ENCODE measurements around the gene SLITRK3. TPM values are rescaled to one million over a fixed set of nuclear protein-coding genes. Genes with fewer than 3 reads are reported as not detected.

The SLITRK3 gene
- total RNA-seq, 3 donors from 2014 or later (not counting 1 experiment from before 2014, with no cell fraction given) = not detected

DNA sequence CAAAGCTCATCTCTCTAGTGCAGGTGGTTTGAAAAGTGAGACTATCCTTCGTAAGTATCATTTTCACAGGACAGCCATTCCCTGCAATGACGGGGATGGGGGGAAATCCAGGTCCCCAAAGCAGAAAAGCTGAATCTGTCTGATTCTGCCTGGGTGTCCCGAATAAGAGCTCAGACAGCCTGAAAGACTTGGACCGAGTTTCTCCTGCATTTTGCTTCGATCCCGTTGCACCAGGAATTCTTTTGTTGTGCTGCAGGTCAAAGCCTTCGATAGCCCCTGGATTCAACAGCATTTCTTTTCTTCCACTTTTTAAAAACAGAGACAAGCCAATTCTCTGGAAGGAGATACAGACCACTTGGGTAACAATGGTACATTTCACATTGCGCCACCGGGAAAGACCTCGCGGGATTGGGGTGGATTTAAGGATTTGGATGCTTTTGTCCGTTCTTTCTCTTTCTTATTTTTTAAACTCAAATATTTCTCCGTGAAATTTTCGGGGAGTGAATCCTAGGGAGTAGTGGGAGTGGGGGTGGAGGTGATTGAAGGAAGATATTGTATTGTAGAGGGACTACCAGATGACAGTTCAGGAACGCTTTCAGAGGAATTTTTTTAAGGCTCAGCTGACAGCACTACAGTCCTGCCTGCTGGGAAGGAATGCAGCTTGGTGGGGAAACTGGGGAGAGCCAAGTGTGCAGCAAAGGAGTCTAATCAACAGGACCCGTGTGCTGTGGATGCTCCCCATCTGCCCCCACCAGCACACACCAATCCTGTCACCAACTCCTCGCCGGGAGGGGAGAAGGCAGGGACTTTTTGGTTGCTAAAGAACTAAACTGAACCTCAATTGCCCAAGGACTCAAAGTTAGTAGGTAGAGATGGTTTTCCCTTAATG is 2.6 kb downstream of the SLITRK3 start:
- H3K27ac Mint-ChIP-seq = no peak overlapping the region
- 9% methylated on average over 16 of the region's 18 CpGs for WGBS (ENCODE audit: insufficient coverage)
- DNase-seq (no peak), ATAC-seq (no peak)
- Histone ChIP-seq H3K27me3 (ENCODE audit: control insufficient read depth, insufficient read depth, low read length) (peaks cover 22% of the 10 kb centered on the region), H3K36me3 (ENCODE audit: control insufficient read depth, insufficient read depth, low read length) (no peaks in the 10 kb centered on the region), H3K9me3 (ENCODE audit: control insufficient read depth, insufficient read depth, low read length) (no peaks in the 10 kb centered on the region), H3K27ac (ENCODE audit: low read length) (no peak overlapping the region), H3K4me3 (ENCODE audit: low read length) (no peak overlapping the region), H3K4me1 (ENCODE audit: control insufficient read depth, insufficient read depth, low read length) (peaks cover 8% of the 10 kb centered on the region)
- intact Hi-C loops (cut with micrococcal nuclease) = no loop called here
- H3K27me3 Mint-ChIP-seq (ENCODE audit: low read depth in 2 of 2) = peaks cover 33% of the 10 kb centered on the region in 2 donors
- no peak overlapping the region for H3K4me3 Mint-ChIP-seq
- peaks cover 7% of the 10 kb centered on the region for H3K36me3 Mint-ChIP-seq
- H3K9me3 Mint-ChIP-seq = peaks cover 2 to 11% of the 10 kb centered on the region in 2 donors
- H3K4me1 Mint-ChIP-seq = peaks cover 4 to 5% of the 10 kb centered on the region in 2 donors
- no peak for TF ChIP-seq CTCF (IDR thresholded peaks at IDR 0.05)

- Histone ChIP-seq H3K27me3 (ENCODE audit: control insufficient read depth, insufficient read depth, low read length) (peaks cover 22% of the 10 kb centered on the region), H3K9me3 (ENCODE audit: control insufficient read depth, insufficient read depth, low read length) (no peaks in the 10 kb centered on the region), H3K4me3 (ENCODE audit: low read length) (no peak overlapping the region), H3K36me3 (ENCODE audit: control insufficient read depth, insufficient read depth, low read length) (no peaks in the 10 kb centered on the region), H3K4me1 (ENCODE audit: control insufficient read depth, insufficient read depth, low read length) (peaks cover 8% of the 10 kb centered on the region), H3K27ac (ENCODE audit: low read length) (no peak overlapping the region)
- peaks cover 33% of the 10 kb centered on the region in 2 donors for H3K27me3 Mint-ChIP-seq (ENCODE audit: low read depth in 2 of 2)
- ATAC-seq (no peak), DNase-seq (no peak)
- H3K27ac Mint-ChIP-seq = no peak overlapping the region
- peaks cover 2 to 11% of the 10 kb centered on the region in 2 donors for H3K9me3 Mint-ChIP-seq
- intact Hi-C loops (cut with micrococcal nuclease) = no loop called here
- H3K4me3 Mint-ChIP-seq = no peak overlapping the region
- no peak for TF ChIP-seq CTCF (IDR thresholded peaks at IDR 0.05)
- H3K36me3 Mint-ChIP-seq = peaks cover 7% of the 10 kb centered on the region
- H3K4me1 Mint-ChIP-seq = peaks cover 4 to 5% of the 10 kb centered on the region in 2 donors
- 9% methylated on average over 14 of the region's 14 CpGs for WGBS (ENCODE audit: insufficient coverage)
Measured at GRCh38 chr3:165192610-165193192, 3.5 kb downstream of the SLITRK3 start.

- Mint-ChIP-seq H3K9me3 (peaks cover 5 to 11% of the 10 kb centered on the region in 2 donors), H3K36me3 (peaks cover 7% of the 10 kb centered on the region)
Measured at GRCh38 chr3:165191491-165191890, 4.7 kb downstream of the SLITRK3 start.

More at GRCh38 chr3:165191491-165191890, 4.7 kb downstream of the SLITRK3 start:
- Histone ChIP-seq H3K27ac (ENCODE audit: low read length) (no peak overlapping the region), H3K9me3 (ENCODE audit: control insufficient read depth, insufficient read depth, low read length) (no peaks in the 10 kb centered on the region), H3K4me1 (ENCODE audit: control insufficient read depth, insufficient read depth, low read length) (peaks cover 5% of the 10 kb centered on the region), H3K4me3 (ENCODE audit: low read length) (no peak overlapping the region), H3K27me3 (ENCODE audit: control insufficient read depth, insufficient read depth, low read length) (peaks cover 15% of the 10 kb centered on the region), H3K36me3 (ENCODE audit: control insufficient read depth, insufficient read depth, low read length) (no peaks in the 10 kb centered on the region)
- DNase-seq (no peak), ATAC-seq (no peak)
- Mint-ChIP-seq H3K27me3 (ENCODE audit: low read depth in 2 of 2) (peaks cover 21 to 29% of the 10 kb centered on the region in 2 donors), H3K27ac (no peak overlapping the region), H3K4me1 (peaks cover 4 to 5% of the 10 kb centered on the region in 2 donors), H3K4me3 (no peak overlapping the region)
- intact Hi-C loops (cut with micrococcal nuclease) = no loop called here
- no peak for TF ChIP-seq CTCF (IDR thresholded peaks at IDR 0.05)
- WGBS (ENCODE audit: insufficient coverage) = 57% methylated on average over 2 of the region's 3 CpGs
